Heart right ventricle (tissue), 16 donors: Measurements from ENCODE around the gene DNAJC11. TPM values are rescaled to one million over a fixed set of nuclear protein-coding genes. Genes with fewer than 3 reads are reported as not detected.

Experiments used
- ATAC-seq, 8 donors: fragments of 200-7000 bp; cut with Tn5 transposase; one replicate each; pipeline ENCODE4 v1.9.1; 2020; ENCODE audit warnings: mild to moderate bottlenecking in 8 of 8, moderate library complexity in 8 of 8, moderate number of reproducible peaks in 1 of 8
- DNase-seq, 2 donors: peaks; one replicate each; pipeline ENCODE4 v3.0.0-alpha.2; 2020
- H3K27ac ChIP-seq, 10 donors: fragments of 200-600 bp; sonication (generic) in 2 of 10; one replicate each; pipeline versions ENCODE4 v1.5.0 to v1.8.0; 2020 to 2022; ENCODE audit warnings: mild to moderate bottlenecking in 3 of 10
- H3K27me3 ChIP-seq, 7 donors: fragments of 200-600 bp; one replicate each; pipeline ENCODE4 v1.8.0; 2021 to 2022; ENCODE audit warnings: mild to moderate bottlenecking in 2 of 7
- H3K36me3 ChIP-seq, 9 donors: fragments of 200-600 bp; sonication (generic) in 1 of 9; one replicate each; pipeline versions ENCODE4 v1.5.0 to v1.8.0; 2020 to 2022; ENCODE audit warnings: mild to moderate bottlenecking in 2 of 9
- H3K4me1 ChIP-seq, 9 donors: fragments of 200-600 bp; sonication (generic) in 1 of 9; one replicate each; pipeline versions ENCODE4 v1.5.0 to v1.8.0; 2020 to 2022; ENCODE audit warnings: mild to moderate bottlenecking in 4 of 9
- H3K4me3 ChIP-seq, 10 donors: fragments of 200-600 bp; sonication (generic) in 2 of 10; one replicate each; pipeline versions ENCODE4 v1.5.0 to v1.8.0; 2020 to 2022; ENCODE audit warnings: mild to moderate bottlenecking in 7 of 10, moderate library complexity in 2 of 10
- H3K9me3 ChIP-seq, 11 donors: fragments of 200-600 bp in 10 of 11; sonication (generic) in 2 of 11; one replicate each; pipeline versions ENCODE4 v1.5.0 to v1.8.0; 2013 to 2022; ENCODE audit warnings: mild to moderate bottlenecking in 2 of 11, control low read depth in 1 of 11, moderate library complexity in 1 of 11
- WGBS, 2 donors: extraction: QIAGEN DNeasy Blood & Tissue Kit; methylation state at CpG; one replicate each; pipeline ENCODE4 v1.1.7; 2013; ENCODE audit warnings: inconsistent platforms in 1 of 2; 5-methylcytosine and 5-hydroxymethylcytosine counted together
- intact Hi-C, 10 donors: fragments of 100-400 bp; cut with DNase I; formaldehyde crosslinking; loops; one replicate each; pipeline versions ENCODE4 v1.11.1 to v1.14.2; 2022
- polyA plus RNA-seq, 2 donors: library from polyadenylated mRNA; stranded (reverse); fragments of 200-250 nt; gene quantifications; one replicate each; pipeline ENCODE4 v1.2.3, GENCODE V29; 2013
- total RNA-seq, 10 donors: library from RNA; stranded (reverse); fragmentation: NEBNext Ultra II Directional in 3 of 10; extraction: Animal tissue kit (Norgen Biotek cat#: 25700) in 3 of 10; gene quantifications; one replicate each; pipeline versions ENCODE4 v1.2.1 to v1.2.4, GENCODE V29; 2021 to 2023
- TF ChIP-seq, protein P1 (sequence below), 9 donors: fragments of 200-600 bp; sonication (generic) in 2 of 9; IDR thresholded peaks; one replicate each; pipeline versions ENCODE4 v1.5.0 to v1.8.0; 2021 to 2022; ENCODE audit warnings: antibody characterized with exemption in 9 of 9, mild to moderate bottlenecking in 5 of 9, moderate library complexity in 1 of 9
- donor health status: Arrhythmogenic right ventricular cardiomyopathy.
- donor health status: ischemic (EF 13 %, LVEDD 7.1; RV severe dilation, severe dysfunction).
- donor health status: healthy with polysubstance abuse.
- donor health status: DM: no; HTN: yes; CAD: no.
- donor health status: DM: no; HTN: no; CAD: no.
- donor health status: ischemic (EF 25% LVEDD 6.9; RV normal size, moderate dysfunction).
- donor health status: ischemic (EF 25% LVEDD 5.7; RV mildly dilated, moderate dysfunction).
- donor health status: healthy.
- donor health status: DM: yes; HTN: yes; CAD: no.
- donor health status: Ischemic cardiomyopathy.
- donor health status: ischemic (EF 35%, LVEDD 5.7; RV mildly dilated, moderate dysfunction).
- donor health status: nonischemic (EF 11% LVEDD 7.7; RV severe dilation, severe dysfunction).
- donor health status: DM: yes; HTN: yes; CAD: no.
- donor health status: PGD.
- donor health status: ischemic (EF 29% LVEDD 5.4; RV normal size, mild dysfunction).
- donor health status: nonischemic (EF 23%, LVEDD 6.1; RV moderate dilation, normal function).

Gene DNAJC11
- total and polyA plus RNA-seq, 12 donors, result 31.2 to 80.6 (median 71.9) TPM

DNA sequence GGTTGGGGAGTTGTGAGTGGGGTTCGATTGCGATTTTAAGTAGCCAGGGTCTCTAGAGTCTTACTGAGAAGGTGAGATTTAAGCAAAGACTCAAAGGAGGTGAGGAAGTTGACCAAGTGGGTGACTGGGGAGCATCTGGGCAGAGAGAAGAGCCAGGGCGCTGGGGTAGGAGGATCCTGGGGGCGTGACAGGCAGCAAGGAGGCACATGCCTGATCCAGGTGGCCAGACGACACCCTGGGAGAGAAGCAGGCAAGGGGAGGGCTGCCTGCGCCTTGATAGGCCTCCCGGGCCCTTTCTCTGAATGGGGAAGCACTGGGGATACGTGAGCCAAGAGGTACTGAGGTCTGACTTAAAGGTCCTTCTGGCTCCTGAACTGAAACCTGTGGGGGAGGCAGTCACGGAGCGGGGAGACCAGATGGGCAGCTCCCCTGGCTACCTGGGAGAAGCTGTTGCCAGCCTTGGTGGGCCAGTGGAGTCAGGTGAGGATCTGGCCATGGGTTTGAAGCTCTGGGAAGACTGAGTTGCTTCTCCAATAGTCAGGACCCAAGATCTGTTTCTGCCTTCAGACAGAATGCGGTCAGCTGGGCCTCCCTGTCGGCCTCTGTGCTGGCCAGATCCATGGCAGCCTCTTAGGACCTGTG lies 116.4 kb downstream of the DNAJC11 start:
- H3K4me1 ChIP-seq, result peaks cover 35 to 82% (median 65%) of the 10 kb centered on the region in 9 donors

More for the DNA sequence above, 116.4 kb downstream of the DNAJC11 start:
- Histone ChIP-seq H3K9me3 (no peaks in the 10 kb centered on the region), H3K4me3 (no peak overlapping the region), H3K27ac (no peak overlapping the region), H3K27me3 (no peaks in the 10 kb centered on the region), H3K36me3 (peaks cover 0 to 46% (median 19%) of the 10 kb centered on the region in 9 donors)
- no peak for ATAC-seq
- TF ChIP-seq, protein P1, sequence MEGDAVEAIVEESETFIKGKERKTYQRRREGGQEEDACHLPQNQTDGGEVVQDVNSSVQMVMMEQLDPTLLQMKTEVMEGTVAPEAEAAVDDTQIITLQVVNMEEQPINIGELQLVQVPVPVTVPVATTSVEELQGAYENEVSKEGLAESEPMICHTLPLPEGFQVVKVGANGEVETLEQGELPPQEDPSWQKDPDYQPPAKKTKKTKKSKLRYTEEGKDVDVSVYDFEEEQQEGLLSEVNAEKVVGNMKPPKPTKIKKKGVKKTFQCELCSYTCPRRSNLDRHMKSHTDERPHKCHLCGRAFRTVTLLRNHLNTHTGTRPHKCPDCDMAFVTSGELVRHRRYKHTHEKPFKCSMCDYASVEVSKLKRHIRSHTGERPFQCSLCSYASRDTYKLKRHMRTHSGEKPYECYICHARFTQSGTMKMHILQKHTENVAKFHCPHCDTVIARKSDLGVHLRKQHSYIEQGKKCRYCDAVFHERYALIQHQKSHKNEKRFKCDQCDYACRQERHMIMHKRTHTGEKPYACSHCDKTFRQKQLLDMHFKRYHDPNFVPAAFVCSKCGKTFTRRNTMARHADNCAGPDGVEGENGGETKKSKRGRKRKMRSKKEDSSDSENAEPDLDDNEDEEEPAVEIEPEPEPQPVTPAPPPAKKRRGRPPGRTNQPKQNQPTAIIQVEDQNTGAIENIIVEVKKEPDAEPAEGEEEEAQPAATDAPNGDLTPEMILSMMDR (IDR thresholded peaks at IDR 0.05), result no peak
- DNase-seq, result no peak
- intact Hi-C loops, result no loop called here
- WGBS, 2 donors, result 82 to 85% methylated on average over 12 of the region's 12 CpGs

Other genes starting within 250 kb of the DNAJC11 start
- 10 to 100 TPM in 2 of 10 donors, 1 to 10 TPM in 8; 4.0 to 12.0 (median 7.3) TPM for gene TNFRSF25, start 235.6 kb downstream of the DNAJC11 start, total RNA-seq
- gene TNFRSF25, start 235.6 kb downstream of the DNAJC11 start, polyA plus RNA-seq, result 10 to 100 TPM in 1 of 2 donors, 1 to 10 TPM in 1; 6.6 to 43.1 TPM
- 10 to 100 TPM; 10.0 to 18.8 (median 15.3) TPM for gene PLEKHG5, start 210.1 kb downstream of the DNAJC11 start, total RNA-seq
- 10 to 100 TPM in 1 of 2 donors, 1 to 10 TPM in 1; 6.6 to 28.7 TPM for gene PLEKHG5, start 210.1 kb downstream of the DNAJC11 start, polyA plus RNA-seq
- gene NOL9, start 147.3 kb downstream of the DNAJC11 start, total RNA-seq, result 10 to 100 TPM; 13.5 to 19.3 (median 15.3) TPM
- 1 to 10 TPM; 3.0 to 5.9 TPM for gene NOL9, start 147.3 kb downstream of the DNAJC11 start, polyA plus RNA-seq
- not detected for gene TAS1R1, start 146.5 kb downstream of the DNAJC11 start, total RNA-seq
- not detected for gene TAS1R1, start 146.5 kb downstream of the DNAJC11 start, polyA plus RNA-seq
- gene ZBTB48, start 121.8 kb downstream of the DNAJC11 start, total RNA-seq, result 10 to 100 TPM in 6 of 10 donors, 1 to 10 TPM in 4; 7.3 to 16.6 (median 11.0) TPM
- 10 to 100 TPM; 18.3 to 41.5 TPM for gene ZBTB48, start 121.8 kb downstream of the DNAJC11 start, polyA plus RNA-seq
- 10 to 100 TPM; 49.5 to 93.3 (median 70.4) TPM for gene KLHL21, start 98.9 kb downstream of the DNAJC11 start, total RNA-seq
- gene KLHL21, start 98.9 kb downstream of the DNAJC11 start, polyA plus RNA-seq, result 10 to 100 TPM; 20.4 to 22.3 TPM
- 10 to 100 TPM in 1 of 10 donors, 1 to 10 TPM in 9; 5.9 to 12.2 (median 8.0) TPM for gene PHF13, start 88.1 kb downstream of the DNAJC11 start, total RNA-seq
- 1 to 10 TPM; 3.7 to 5.2 TPM for gene PHF13, start 88.1 kb downstream of the DNAJC11 start, polyA plus RNA-seq
- 10 to 100 TPM in 7 of 10 donors, 1 to 10 TPM in 3; 6.8 to 16.7 (median 11.2) TPM for gene THAP3, start 76.9 kb downstream of the DNAJC11 start, total RNA-seq
- 10 to 100 TPM; 24.6 to 27.6 TPM for gene THAP3, start 76.9 kb downstream of the DNAJC11 start, polyA plus RNA-seq
- 100 to 1,000 TPM; 123 to 155 (median 140) TPM for gene CAMTA1, start 83.6 kb upstream of the DNAJC11 start, total RNA-seq
- 100 to 1,000 TPM; 182 to 265 TPM for gene CAMTA1, start 83.6 kb upstream of the DNAJC11 start, polyA plus RNA-seq